GM19452 (cell line): ENCODE data around the gene CYS1.
"Not testable (repeated sequence)": the region's sequence is repeated elsewhere in the genome, so short reads cannot be mapped to it uniquely, and the experiment has no call there.

ENCODE experiments used
- ATAC-seq: cut with Tn5 transposase; IDR thresholded peaks from one replicate; pipeline ENCODE4 v1.9.1; 2021; ENCODE audit not compliant: unreplicated experiment

The CYS1 gene

GRCh38 chr2:10094271-10094814 lies 14.1 kb upstream of the CYS1 start:
- ATAC-seq = no peak

GRCh38 chr2:10091889-10092244 lies 11.7 kb upstream of the CYS1 start:
- ATAC-seq = not testable (repeated sequence)

- ATAC-seq = no peak
Measured at GRCh38 chr2:10091182-10091888, 11.1 kb upstream of the CYS1 start.

GRCh38 chr2:10089565-10090190 lies 9.5 kb upstream of the CYS1 start:
- ATAC-seq = peak; percentile 46

- no peak for ATAC-seq
Measured at GRCh38 chr2:10087360-10087759, 7.1 kb upstream of the CYS1 start.

GRCh38 chr2:10086950-10087349 lies 6.7 kb upstream of the CYS1 start:
- no peak for ATAC-seq

- ATAC-seq = no peak
Measured at GRCh38 chr2:10085668-10086059, 5.5 kb upstream of the CYS1 start.

- no peak for ATAC-seq
Measured at GRCh38 chr2:10085043-10085667, 4.9 kb upstream of the CYS1 start.

GRCh38 chr2:10084223-10084865 lies 4.1 kb upstream of the CYS1 start:
- ATAC-seq = peak; percentile 5

GRCh38 chr2:10083692-10084211 lies 3.5 kb upstream of the CYS1 start:
- peak; percentile 23 for ATAC-seq

- no peak for ATAC-seq
Measured at GRCh38 chr2:10083046-10083445, 2.8 kb upstream of the CYS1 start.

- ATAC-seq = peak; percentile 21
Measured at GRCh38 chr2:10080536-10081304, 509 bp upstream of the CYS1 start.

- peak; percentile 26 for ATAC-seq
Measured at GRCh38 chr2:10079266-10079869, 843 bp downstream of the CYS1 start.

GRCh38 chr2:10078704-10079265 lies 1.4 kb downstream of the CYS1 start:
- ATAC-seq = no peak

- ATAC-seq = no peak
Measured at GRCh38 chr2:10078001-10078400, 2.2 kb downstream of the CYS1 start.

- no peak for ATAC-seq
Measured at GRCh38 chr2:10076988-10077527, 3.2 kb downstream of the CYS1 start.

GRCh38 chr2:10076511-10076910 lies 3.7 kb downstream of the CYS1 start:
- no peak for ATAC-seq

GRCh38 chr2:10075571-10076209 lies 4.5 kb downstream of the CYS1 start:
- no peak for ATAC-seq

- ATAC-seq = no peak
Measured at GRCh38 chr2:10075101-10075500, 5.1 kb downstream of the CYS1 start.
